Lower leg skin (tissue), 3 donors: Measurements from ENCODE around the gene CRHBP.
"Not testable (repeated sequence)": the region's sequence is repeated elsewhere in the genome, so short reads cannot be mapped to it uniquely, and the experiment has no call there.

Experiments
- CTCF ChIP-seq, 3 donors: fragments of 450-650 bp; IDR thresholded peaks; one replicate each; pipeline ENCODE4 v1.5.1; 2016; ENCODE audit warnings: antibody characterized with exemption in 3 of 3, mild to moderate bottlenecking in 3 of 3, moderate library complexity in 2 of 3
- POLR2A ChIP-seq, 2 donors: fragments of 450-650 bp; IDR thresholded peaks; one replicate each; pipeline ENCODE4 v1.6.1; 2016 to 2017; ENCODE audit warnings: antibody characterized with exemption in 2 of 2, mild to moderate bottlenecking in 1 of 2, moderate library complexity in 1 of 2

- not testable (repeated sequence) for TF ChIP-seq CTCF, POLR2A (IDR thresholded peaks at IDR 0.05)
Measured at GRCh38 chr5:76914671-76915070, 38.2 kb upstream of the CRHBP start.
